ENCODE results near the gene WDFY3.
"Not testable (repeated sequence)": the region's sequence is repeated elsewhere in the genome, so short reads cannot be mapped to it uniquely, and the experiment has no call there.

Gene WDFY3

DNA sequence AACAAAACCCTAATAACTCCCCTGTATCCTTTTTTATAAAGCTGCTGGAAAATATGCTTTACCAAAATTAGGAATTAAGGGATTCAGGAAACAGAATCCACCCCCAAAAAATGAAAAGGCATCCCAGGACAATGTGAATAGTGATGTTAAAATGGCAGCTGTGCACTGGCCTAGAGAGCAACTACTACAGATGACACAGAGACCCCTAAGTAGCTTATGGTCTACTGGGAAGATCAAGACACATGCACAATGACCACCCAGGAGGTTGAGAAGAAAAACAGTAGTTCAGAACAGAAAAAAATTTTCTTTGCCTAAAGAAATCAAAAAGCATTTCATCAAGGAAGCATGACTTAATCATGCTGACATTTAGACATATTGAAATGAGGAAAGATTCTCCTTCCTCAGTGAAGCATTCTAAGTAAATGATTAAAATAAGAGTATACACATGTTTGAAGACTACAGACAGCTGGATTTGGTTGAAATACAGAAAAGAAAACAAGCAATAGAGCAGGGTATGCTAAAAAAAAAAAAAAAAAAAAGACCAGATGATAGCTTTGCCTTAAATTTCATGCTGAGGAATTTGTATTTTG is 117.3 kb downstream of the WDFY3 start:
- DNase-seq, result no peak

DNA sequence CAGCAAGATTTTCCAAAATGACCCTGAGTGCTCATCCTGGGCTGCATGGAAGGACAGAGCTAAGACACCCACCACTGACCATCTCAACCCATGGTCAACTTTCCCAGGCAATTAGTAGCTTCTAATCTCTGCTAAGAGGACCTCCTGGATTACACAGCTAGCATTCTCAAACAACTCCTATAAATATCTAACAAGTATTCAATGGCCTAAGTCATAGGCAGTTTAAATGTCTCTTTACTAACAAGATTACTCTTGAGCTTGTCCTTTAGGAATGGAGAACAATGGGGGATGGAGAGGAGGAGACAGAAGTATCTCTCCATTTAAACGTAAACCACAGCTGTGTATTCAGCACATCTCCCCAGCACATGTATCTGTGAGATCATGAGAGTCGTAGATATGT is 118.1 kb downstream of the WDFY3 start:
- no peak for DNase-seq

DNA sequence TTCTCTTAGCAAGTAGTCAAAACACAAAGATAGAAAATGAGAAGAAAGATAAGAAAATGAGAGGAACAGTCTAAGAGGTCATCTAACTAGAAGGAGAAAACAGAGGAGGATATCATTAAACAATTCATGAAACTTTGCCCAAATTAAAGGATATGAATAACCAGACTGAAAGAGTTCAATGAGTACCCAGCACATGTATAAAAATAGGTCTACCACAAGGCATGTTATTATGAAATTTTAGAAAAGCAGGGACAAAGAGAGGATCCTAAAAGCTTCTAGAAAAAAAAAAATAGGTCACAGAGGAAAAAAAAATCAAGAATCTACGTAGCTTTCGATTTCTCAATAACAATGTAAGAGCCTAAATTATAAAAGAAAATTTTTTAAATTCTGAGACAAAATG is 118.5 kb downstream of the WDFY3 start:
- peak in 1 of 2 donors; percentile 8 for DNase-seq

DNA sequence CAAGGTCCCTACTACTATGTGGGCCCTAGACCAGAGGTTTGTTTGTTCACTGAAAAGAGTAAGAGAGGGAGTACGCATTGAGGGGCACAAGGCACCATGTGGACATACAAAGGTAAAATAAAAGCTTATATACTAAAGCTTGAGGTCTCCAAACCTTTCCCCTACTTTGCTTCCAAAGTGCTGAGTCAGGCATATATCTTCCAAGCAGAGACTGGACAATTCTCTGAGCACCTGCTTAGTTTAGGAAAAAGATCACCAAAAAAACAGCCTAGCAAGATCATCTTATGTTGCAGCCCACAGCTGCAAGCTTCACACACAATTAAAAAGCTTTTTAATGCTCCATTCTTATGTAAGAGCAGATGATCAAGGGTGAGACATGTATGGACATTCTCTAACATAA is 119.5 kb downstream of the WDFY3 start:
- no peak for DNase-seq

DNA sequence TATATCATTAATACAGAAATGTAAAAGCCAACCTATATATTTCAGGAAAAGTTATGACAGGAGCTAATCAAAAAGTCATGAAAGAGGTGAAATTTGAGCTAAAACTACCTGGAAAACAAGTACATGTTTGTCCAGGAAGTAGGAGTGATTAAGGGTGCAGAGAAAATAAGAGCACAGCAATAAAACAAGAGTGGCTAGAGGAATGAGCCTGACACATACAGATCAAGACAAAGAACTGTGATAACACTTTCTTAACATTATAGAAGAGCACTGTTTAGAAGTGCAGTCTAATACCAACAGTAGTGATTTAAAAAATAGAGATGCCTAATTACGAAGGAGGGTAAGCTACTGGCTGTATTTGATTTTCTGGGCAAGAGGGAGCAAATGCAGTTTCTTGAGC is 125.1 kb downstream of the WDFY3 start:
- DNase-seq, result no peak

DNA sequence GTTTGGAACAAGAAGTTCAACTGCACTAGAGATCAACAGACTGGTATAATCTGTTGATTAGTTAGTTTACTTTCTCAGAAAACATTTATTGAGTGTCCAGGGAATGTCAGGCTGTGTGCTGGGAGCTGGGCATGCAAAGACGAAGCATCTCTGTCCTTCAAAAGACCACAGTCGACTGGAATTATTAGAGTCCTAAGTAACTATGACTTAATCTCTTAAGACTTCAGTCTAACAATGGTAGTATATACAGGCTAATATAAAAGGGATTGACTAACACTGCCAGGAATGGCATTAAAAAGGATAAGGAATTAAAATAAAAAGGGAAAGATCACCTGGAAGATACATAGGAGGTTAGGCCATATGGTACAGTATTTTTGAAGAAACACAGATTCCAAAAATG is 128.7 kb downstream of the WDFY3 start:
- no peak for DNase-seq

DNA sequence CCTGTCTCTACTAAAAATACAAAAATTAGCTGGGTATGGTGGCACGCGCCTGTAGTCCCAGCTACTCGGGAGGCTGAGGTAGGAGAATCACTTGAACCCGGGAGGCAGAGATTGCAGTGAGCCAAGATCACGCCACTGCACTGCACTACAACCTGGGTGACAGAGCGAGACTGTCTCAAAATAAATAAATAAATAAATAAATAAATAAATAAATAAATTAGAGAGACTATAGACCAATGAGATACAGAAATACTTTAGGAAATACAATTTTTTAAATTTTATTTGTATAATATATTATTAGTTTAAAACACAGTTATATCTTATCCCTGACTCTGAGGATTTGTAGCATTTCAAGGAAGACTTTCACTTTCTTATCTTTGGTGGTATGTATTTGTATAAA is 136.9 kb downstream of the WDFY3 start:
- DNase-seq, result not testable (repeated sequence)

DNA sequence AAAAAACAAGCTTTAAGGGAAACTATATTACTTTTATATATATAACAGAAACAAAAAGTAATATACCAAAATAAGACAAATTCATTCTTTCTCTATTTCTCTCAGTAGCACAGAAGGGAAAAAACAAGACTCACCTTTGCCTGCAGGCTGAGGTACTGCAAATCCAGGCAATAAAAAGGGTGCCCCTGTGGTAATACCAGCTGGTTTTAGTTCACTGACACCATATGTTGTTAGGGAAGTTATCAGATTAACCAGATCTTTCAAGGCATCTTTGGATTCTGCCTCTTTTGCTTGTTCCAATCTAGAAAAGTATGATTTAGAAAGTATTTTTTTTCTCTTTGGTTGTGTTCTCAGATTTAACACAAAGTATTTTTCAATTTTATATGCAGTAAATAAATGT is 139.8 kb downstream of the WDFY3 start:
- DNase-seq, result no peak

DNA sequence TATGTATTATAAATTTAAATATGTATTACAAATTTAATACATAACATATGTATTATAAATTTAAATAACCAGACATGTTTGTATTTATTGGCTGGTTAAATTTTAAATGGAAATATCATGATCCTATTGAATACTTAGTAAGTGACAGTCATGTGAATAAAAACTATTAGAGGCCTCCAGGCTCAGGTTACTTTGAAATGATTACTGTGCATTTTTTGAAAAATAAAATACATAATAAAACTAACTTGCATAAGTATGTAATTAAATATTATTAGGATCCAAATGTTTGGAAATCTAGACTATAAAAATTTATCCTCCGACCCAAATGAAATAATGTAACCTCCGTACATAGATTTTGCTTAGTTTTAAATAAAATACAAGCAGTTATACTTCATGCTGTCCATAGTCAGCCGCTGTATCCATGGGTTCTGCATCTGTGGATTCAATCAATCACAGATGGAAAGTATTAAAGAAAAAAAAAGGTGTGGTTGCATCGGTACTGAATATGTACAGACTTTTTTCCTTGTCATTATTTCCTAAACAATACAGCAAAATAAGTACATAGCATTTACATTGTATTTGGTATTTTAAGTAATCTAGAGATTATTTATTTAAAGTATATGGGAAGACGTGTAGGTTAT is 140.7 kb downstream of the WDFY3 start:
- no peak for DNase-seq

DNA sequence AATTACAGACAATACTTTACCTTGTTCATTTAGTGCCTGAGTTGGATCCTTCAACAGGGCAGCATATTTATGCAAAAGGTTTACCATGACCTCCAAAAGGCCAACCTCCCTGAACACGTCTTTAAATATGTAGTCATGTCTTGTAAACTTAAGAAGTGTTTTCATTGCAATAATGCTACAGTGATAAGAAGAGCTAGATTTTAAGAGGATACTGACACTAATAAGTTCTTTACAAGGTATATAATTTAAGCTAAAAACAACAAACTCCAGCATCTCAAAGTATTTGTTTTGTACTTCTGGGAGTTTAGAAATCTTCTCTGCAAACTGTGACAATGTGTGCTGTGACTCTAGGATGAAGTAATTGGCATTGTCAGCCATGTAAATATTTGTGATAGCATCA is 145.4 kb downstream of the WDFY3 start:
- no peak for DNase-seq

DNA sequence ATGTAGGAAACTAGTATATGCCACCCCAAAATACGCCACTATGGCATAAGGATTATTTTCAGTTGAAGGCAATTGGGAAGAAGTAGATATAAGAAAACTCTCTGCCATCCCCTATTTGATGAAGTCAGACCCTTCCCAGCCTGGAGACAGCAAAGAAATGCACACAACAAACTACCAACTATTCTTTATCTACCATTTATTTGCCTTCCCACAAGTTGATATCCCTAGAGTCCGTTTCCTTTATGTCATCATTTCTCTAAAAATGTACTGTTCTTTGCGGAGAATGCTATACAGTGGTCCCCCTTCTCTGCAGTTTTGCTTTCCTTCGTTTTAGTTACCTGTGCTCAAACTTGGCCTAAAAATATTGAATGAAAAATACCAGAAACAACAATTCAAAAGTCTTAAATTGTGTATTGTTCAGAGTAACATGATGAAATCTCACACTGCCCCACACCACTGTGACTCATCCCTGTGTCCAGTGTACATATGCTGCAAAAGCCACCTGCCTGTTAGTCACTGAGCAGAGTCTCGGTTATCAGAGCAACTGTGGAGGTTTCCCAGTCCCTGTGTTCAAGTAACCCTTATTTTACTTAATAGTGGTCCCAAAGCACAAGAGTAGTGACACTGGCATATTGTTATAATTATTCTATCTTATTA is 152.3 kb downstream of the WDFY3 start:
- no peak for DNase-seq

DNA sequence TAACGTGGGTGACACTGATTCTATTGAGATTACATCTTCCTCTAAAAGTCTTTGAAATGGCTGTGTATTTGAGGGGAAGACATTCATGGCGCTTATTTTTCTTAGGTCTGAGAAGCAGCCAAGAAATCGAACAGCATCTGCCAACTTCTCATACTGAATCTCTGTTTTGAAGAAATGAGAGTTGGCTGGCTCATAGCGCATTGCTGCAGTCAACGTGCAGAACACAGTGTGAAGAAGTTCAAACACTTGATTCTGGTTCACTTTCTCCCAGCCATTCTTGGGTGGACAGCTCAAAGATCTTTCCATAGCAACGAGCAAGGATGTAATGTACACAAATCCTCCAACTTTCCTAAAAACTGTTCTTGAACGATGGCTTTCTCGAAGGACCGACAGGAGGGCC is 156.5 kb downstream of the WDFY3 start:
- peak in 1 of 2 donors; percentile 36 for DNase-seq

DNA sequence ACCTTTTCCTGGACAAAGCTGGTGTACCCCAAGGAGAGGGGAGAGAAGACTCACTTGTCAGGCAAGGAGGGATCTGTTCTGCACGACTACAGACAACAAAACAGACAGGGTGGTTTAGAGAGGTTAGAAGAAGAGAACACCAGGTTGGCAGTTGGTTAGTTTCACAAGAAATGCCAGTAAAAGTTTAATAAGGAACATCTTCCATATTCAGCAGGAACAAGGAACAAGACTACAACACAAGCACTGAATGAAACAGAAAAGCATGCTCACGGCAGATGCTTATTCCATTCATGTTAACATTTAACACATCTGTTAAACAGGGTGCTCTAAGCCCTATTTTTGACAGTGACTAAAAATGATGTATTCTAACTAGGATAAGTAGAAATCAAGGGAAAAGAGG is 158.2 kb downstream of the WDFY3 start:
- no peak for DNase-seq

DNA sequence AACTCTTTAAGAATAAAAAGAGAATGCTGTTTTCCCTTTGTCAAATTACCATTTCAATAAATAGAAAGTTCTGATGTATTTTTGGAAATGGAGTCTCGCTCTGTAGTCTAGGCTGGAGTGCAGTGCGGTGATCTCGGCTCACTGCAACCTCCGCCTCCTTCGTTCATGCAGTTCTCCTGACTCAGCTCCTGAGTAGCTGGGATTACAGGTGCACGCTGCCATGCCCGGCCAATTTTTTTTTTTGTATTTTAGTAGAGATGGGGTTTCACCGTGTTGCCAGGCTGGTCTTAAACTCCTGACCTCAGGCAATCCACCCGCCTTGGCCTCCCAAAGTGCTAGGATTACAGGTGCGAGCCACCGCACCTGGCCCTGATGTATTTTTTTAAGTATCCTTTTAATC is 159.9 kb downstream of the WDFY3 start:
- DNase-seq, result not testable (repeated sequence)

DNA sequence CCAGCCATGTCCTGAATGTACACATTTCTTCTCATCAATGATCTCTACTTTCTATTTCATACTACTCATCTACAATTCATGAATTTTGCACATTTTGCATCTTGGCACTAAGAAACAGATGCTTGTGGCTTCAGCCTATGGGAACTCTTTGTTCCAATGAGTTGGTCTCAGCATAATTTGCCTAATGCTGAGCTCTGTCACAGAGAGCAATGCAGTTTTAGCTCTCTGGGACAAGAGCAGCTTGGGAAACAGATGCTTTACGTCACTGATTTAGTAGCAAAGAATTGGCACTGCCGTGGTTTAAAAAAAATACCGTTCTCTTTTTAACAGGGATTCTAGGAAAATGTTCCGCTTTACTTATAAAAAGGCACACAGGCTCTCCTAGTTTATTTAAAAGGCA is 162.4 kb downstream of the WDFY3 start:
- peak in 1 of 2 donors; percentile 63 for DNase-seq

DNA sequence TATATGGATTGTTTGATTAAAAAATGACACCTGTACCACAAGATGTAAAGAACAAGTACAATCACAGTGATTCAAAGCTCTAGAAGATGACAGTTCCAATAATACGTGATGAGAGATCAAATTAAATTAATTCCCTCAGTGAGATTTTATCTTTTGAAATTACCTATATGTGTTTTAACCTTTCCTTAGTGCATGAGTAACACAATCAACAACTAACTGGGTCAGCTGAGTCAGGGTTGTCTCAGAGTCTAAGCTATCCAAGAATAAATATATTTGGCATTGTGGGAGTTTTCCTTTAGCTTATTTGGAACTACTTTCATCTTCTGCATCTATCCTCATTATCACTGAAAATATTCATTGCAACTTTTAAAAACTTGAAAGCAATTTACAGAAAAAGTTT is 162.8 kb downstream of the WDFY3 start:
- DNase-seq, result no peak

DNA sequence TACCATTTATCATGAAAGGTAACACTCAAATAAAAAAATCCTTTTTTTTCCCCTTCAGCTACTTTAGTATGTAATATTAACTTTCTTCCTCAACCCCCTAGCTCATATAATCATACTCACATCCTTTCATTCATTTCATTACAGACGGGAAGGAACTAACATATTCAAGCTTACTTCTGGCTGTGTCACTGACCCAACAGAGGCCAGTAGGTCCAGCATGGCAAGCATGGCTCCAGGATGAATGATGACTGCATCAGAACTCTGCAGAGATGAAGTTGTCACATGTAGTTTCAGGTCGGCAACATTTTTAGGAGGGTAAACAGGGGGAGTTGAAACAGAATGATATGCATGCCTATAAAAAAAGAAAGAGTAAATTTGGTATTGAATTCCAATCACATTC is 163.4 kb downstream of the WDFY3 start:
- DNase-seq, result no peak

DNA sequence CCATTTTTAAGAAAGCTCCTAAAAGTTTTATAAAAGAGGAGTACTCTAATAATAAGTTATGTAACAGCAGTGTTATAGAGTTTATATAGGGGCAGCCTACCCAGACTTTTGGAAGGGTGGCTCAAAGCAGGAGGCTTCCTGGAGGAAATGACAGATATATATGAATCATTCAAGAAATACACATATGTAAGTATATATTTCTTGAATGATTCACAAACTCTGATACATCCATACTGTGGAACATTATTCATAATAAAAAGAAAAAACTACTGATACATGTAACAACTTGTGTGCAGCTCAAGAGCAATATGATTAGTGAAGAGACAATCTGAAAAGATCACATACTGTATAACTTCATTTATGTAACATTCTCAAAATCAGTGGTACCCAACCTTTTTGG is 166.2 kb downstream of the WDFY3 start:
- DNase-seq, result no peak

DNA sequence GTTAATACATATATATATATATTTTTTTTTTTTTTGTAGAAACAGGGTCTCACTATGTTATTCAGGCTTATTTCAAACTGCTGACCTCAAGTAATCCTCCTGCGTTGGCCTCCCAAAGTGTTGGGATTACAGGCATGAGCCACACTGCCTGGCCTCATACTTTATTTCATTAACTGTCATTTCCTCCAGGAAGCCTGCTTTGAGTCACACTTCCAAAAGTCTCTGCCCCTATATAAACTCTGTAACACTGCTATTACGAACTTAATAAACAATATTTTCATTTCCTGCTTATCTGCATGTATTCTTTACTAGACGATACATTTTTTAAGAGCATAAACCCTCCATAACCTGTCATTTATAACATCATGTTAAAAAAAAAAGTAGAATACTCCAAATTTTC is 167.2 kb downstream of the WDFY3 start:
- DNase-seq, result no peak

DNA sequence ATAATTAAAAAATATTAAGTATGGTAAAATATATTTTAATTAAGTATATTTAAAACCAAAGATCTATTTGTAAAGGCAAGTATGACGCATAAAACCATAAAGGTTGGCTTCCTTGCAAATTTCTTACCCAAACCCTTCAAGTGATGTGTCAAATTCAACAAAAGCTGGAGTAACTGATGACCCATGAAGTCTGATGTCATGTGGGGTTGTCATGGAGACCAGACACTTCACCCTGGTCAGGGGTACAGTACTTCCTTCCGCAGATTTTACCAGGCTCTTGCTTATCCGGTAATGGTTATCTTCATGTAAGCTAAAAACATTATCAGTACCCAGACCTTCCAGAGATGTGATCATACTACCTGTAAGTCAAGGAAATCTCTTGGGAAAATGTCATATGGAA is 170.1 kb downstream of the WDFY3 start:
- no peak for DNase-seq

DNA sequence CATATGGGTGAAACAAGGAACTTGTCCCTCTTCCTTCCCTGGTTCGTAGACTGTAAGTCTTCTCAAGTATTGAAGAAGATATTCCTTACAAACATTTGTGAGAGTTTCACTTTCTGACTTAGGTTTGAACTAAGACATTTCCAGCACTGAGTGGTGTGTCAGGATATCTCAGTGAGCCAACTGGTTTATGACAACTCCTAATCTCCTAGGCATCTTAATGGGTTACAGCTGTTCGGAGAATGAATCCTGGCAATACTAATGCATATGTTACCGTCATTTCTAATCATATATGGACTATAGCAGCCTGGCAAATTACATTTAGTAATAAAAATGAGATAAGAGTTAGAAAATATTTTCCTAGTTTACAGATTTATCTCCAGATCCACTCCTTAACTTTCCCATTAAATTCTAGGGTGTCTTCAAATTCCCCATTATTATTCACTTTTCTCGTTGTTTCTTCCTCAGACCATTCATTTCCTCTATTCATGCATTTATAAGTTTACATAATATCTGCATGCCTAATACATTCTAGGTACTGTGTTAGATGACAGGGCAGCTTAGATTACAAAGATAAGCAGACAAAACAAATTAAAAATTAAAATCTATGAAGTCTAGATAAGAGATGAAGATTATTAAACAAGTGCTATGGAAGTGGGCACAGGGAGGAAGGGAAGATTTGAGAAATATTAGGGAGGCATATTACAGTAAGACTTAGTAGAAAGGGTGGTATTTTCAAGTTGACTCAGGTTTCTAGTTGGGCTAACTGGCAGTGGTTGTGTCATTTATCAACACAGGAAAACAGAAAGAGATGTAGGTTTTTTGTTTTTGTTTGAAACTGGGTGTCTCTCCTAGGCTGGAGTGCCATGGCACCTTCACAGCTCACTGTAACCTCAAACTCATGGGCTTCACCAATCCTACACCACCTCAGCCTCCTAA is 173.9 kb downstream of the WDFY3 start:
- no peak for DNase-seq

DNA sequence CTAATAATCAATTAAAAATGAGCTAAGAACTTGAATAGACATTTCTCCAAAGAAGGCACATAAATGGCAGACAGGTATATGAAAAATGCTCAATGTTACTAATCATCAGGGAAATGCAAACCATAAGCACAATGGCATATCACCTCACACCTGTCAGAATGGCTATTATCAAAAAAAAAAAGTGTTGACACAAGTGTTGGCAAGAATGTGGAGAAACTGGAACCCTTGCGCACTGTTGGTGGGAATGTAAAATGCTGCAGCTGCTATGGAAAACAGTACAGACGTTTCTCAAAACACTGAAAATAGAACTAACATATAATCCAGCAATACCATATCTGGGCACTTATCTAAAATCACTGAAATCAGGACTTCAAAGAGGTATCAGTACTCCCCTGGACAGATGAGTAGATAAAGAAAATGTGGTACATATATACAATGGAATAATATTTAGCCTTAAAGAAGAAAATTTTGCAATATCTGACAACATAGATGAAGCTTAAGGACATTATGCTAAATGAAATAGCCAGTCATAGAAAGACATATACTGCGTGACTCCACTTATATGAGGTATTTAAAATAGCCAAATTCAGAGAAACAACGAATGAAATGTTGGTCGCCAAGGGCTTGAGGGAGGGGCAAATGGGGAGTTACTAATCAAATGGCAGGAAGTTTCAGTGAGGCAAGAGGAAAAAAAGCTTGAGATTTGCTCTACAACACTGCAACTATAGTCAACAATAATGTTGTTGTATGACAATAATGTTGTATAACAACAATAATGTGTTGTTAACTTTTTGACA is 175.5 kb downstream of the WDFY3 start:
- DNase-seq, result no peak

DNA sequence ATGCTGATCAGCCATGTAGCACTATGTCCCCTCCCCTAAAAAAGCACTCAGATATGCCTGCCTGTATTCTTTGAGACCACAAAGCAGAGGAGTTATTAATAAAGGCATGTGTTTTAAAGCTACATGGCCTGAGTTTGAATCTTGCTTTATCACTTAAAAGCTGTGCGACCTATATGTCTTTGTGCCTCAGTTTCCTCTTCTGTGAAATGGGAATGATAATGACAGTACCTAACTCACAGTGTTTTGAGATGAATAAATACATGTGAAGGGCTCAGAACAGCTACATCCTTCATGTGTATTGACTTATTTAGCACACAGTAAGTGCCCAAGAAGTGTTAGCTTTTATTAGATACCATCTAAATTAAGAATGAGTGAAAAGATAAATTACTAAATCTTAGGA is 180.0 kb downstream of the WDFY3 start:
- no peak for DNase-seq
